Stimulated activated CD4-positive, alpha-beta T cell treated with anti-CD3 and anti-CD28 coated beads, TNF-alpha, amount 100 ng/mL, for 4 hours (primary cell): ENCODE results near the gene TET3.
A peak's percentile ranks its signal among the peaks of the same experiment; 100 is the strongest.
"Not testable (repeated sequence)": the region's sequence is repeated elsewhere in the genome, so short reads cannot be mapped to it uniquely, and the experiment has no call there.

ENCODE experiments used
- DNase-seq, 3 experiments: peaks; one replicate each; pipeline ENCODE4 v3.0.0-alpha.2; 2020; ENCODE audit warnings: low read depth in 3 of 3

The TET3 gene

GRCh38 chr2:73984203-73984921, at the start of gene TET3:
TET3 (plus strand) TSS chr2:73984910; CDS start chr2:73986404, 1,494 bp downstream.
- peak; percentile 48 to 65 (median 62) for DNase-seq

- no peak for DNase-seq
Observed at GRCh38 chr2:73935641-73936040, 49.1 kb upstream of the TET3 start.

- DNase-seq: no peak
Observed at GRCh38 chr2:73937103-73937885, 47.4 kb upstream of the TET3 start.

GRCh38 chr2:73937899-73938298, 46.8 kb upstream of the TET3 start:
- no peak for DNase-seq

- DNase-seq: no peak
Observed at GRCh38 chr2:73938718-73939352, 45.9 kb upstream of the TET3 start.

- no peak for DNase-seq
Observed at GRCh38 chr2:73939419-73939818, 45.3 kb upstream of the TET3 start.

GRCh38 chr2:73940066-73940465, 44.6 kb upstream of the TET3 start:
- DNase-seq: not testable (repeated sequence)

- no peak for DNase-seq
Observed at GRCh38 chr2:73942664-73943063, 42.0 kb upstream of the TET3 start.

- DNase-seq: no peak
Observed at GRCh38 chr2:73944714-73945113, 40.0 kb upstream of the TET3 start.

GRCh38 chr2:73946215-73946614, 38.5 kb upstream of the TET3 start:
- no peak for DNase-seq

- DNase-seq: no peak
Observed at GRCh38 chr2:73946666-73947065, 38.0 kb upstream of the TET3 start.

GRCh38 chr2:73947412-73948018, 37.2 kb upstream of the TET3 start:
- no peak for DNase-seq

- DNase-seq: no peak
Observed at GRCh38 chr2:73949802-73950201, 34.9 kb upstream of the TET3 start.

- no peak for DNase-seq
Observed at GRCh38 chr2:73952499-73953446, 31.9 kb upstream of the TET3 start.

GRCh38 chr2:73956218-73956865, 28.4 kb upstream of the TET3 start:
- no peak for DNase-seq

GRCh38 chr2:73961274-73961673, 23.4 kb upstream of the TET3 start:
- DNase-seq: no peak

- DNase-seq: no peak
Observed at GRCh38 chr2:73961823-73962615, 22.7 kb upstream of the TET3 start.

- no peak for DNase-seq
Observed at GRCh38 chr2:73962798-73963197, 21.9 kb upstream of the TET3 start.

- no peak for DNase-seq
Observed at GRCh38 chr2:73963385-73964120, 21.2 kb upstream of the TET3 start.
